GM18505 (cell line): ENCODE results near the gene KRTAP9-3.
"Not testable (repeated sequence)": the region's sequence is repeated elsewhere in the genome, so short reads cannot be mapped to it uniquely, and the experiment has no call there.

ENCODE experiments used
- ATAC-seq: cut with Tn5 transposase; IDR thresholded peaks from one replicate; pipeline ENCODE4 v1.9.1; 2021; ENCODE audit not compliant: unreplicated experiment
- POLR2A ChIP-seq: IDR thresholded peaks from 4 replicates; pipeline ENCODE4 v1.6.1; 2011; ENCODE audit warnings: borderline replicate concordance; ENCODE audit not compliant: insufficient read depth, insufficient read length; ENCODE audit errors: extremely low read depth

KRTAP9-3 gene

DNA sequence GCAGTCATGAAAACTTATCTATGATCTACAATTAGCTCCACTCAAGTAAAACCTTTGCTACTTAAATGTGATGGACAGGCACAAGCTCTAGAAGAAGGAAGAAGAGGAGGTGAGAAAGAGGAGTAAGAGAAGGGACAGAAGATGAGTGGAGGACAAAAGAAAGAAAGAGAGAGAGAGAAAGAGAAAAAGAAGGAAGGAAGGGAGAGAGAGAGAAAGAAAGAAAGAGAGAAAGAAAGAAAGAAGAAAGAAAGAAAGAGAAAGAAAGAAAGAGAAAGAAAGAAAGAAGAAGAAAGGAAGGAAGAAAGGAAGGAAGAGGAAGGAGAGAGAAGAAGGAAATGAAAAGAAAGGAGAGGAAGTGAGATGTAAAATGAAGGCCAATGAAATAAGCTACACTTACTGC, 2.2 kb upstream of the KRTAP9-3 start:
- no peak for TF ChIP-seq POLR2A
- ATAC-seq = no peak

DNA sequence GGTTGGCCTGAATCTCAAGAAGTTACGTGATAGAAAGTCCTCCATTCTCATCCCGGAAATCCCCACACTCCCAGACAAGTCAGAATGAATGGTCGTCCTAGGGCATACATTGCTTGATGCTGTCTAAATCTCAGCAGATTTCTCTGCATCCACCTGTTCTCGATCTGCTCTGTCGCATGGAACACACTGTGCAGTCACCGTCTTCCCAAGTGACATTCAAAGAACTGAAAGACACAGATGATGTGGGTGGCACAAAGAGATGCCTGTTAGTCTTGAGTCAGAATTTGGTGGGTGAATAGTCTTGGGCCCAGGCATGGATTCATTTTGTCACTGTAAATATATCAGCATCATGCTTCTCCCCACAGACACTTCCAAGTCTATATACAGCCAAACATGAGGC, 518 bp upstream of the KRTAP9-3 start:
- TF ChIP-seq POLR2A = no peak
- ATAC-seq = no peak

DNA sequence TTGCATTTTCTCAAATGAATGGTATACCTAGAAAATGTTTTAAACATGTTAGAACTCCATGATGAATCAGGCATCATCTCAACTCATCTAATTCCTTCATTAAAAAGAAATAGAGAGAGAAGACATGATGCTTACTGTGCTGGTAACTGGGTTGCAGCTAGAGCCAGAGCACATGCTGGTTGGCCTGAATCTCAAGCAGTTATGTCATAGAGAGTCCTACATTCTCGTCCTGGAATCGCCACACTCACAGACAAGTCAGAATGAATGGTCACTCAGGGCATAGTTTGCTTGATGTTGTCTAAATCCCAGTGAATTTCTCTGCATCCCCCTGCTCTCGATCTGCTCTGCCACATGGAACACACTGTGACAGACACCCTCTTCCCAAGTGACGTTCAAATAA, 4.9 kb downstream of the KRTAP9-3 start:
- not testable (repeated sequence) for ATAC-seq

DNA sequence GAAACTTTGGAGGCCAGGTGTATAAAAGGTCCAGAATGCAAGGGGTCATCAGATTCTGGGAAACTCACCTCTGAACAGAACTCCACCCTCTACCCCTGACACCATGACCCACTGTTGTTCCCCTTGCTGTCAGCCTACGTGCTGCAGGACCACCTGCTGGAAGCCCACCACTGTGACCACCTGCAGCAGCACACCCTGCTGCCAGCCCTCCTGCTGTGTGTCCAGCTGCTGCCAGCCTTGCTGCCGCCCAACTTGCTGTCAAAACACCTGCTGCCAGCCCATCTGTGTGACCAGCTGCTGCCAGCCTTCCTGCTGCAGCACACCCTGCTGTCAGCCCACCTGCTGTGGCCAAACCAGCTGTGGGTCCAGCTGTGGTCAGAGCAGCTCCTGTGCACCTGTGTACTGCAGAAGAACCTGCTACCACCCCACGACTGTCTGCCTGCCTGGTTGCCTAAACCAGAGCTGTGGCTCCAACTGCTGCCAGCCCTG, 5.7 kb downstream of the KRTAP9-3 start, which contains the start of gene KRTAP9-8:
Gene KRTAP9-8, plus strand, starts transcription at position 51 of the 489 bp plus-strand sequence. Its CDS starts 53 bp downstream, at position 104.
- not testable (repeated sequence) for ATAC-seq

DNA sequence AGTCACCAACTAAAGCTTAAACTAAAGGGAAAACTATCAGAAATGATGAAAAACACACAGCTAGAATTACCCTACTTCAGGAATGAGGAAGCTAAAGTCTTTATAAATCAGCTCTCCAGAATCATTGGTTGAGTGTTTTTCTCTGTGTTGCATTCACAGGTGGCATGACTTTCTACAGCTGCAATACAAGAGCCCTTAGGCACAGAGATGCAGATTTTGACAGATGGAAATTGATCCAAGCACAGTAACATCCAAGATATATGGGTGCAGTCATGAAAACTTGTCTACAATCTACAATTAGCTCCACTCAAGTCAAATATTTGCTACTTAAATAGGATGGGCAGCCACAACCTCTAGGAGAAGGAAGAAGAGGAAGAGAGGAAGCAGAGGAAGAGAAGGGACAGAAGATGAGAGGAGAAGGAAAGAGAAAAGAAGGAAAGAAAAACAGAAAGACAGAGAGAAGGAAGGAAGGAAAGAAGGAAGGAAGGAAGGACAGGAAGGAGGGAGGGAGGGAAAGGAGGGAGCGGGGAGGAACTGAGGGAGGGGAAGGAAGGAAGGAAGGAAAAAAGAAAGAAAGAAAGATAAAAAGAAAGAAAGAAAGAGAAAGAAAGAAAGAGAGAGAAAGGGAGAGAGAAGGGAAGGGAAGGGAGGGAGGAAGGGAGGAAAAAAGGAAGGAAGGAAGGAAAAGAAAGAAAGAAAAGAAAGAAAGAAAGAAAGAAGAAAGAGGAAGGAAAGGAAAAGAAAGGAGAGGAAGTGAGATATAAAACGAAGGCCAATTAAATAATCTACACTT, 14.9 kb downstream of the KRTAP9-3 start:
- not testable (repeated sequence) for ATAC-seq

DNA sequence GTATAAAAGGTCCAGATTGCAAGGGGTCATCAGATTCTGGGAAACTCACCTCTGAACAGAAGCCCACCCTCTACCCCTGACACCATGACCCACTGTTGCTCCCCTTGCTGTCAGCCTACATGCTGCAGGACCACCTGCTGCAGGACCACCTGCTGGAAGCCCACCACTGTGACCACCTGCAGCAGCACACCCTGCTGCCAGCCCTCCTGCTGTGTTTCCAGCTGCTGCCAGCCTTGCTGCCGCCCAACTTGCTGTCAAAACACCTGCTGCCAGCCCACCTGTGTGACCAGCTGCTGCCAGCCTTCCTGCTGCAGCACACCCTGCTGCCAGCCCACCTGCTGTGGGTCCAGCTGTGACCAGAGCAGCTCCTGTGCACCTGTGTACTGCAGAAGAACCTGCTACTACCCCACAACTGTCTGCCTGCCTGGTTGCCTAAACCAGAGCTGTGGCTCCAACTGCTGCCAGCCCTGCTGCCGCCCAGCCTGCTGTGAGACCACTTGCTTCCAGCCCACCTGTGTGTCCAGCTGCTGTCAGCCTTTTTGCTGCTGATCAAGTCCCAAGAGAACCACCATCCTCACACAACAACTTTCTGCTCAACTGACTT, 17.5 kb downstream of the KRTAP9-3 start, which contains the start of gene KRTAP9-4:
Gene KRTAP9-4, plus strand, starts transcription at position 51 of the 604 bp plus-strand sequence. Its CDS starts 34 bp downstream, at position 85.
- ATAC-seq = not testable (repeated sequence)

DNA sequence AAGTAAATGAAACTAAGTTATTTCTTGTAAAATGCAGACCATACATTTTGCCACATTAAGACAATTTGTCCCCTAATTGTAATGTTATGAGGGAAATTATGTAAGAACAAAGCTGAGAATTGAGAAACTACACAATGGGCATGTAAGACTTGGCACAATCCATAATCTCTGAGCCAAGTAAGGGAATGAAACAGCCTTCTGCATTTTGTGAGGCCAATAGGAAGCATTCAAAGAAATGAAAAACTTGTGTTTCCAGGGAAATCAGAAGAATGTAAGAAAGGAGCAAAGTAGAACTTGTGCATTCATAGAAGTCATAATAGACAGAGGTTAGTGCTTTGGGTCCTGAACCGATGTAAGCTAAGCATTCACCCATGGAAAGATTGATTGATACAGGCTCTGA, 19.0 kb downstream of the KRTAP9-3 start:
- no peak for ATAC-seq
- no peak for TF ChIP-seq POLR2A

DNA sequence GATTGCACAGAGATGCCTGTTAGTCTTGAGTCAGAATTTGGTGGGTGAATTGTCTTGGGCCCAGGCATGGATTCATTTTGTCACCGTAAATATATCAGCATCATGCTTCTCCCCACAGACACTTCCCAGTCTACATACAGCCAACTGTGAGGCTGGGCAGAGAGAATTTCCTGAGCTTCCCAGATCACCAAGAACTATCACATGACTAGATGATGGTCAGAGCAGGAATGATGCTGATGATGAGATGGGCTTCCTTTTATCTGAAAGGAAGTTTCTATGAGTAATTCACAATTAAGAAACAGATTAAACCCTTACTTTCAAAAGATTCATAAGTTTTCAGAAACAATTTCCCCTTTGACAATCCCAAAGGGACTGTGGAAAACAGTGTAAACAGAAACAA, 22.6 kb downstream of the KRTAP9-3 start:
- no peak for TF ChIP-seq POLR2A
- ATAC-seq = no peak

DNA sequence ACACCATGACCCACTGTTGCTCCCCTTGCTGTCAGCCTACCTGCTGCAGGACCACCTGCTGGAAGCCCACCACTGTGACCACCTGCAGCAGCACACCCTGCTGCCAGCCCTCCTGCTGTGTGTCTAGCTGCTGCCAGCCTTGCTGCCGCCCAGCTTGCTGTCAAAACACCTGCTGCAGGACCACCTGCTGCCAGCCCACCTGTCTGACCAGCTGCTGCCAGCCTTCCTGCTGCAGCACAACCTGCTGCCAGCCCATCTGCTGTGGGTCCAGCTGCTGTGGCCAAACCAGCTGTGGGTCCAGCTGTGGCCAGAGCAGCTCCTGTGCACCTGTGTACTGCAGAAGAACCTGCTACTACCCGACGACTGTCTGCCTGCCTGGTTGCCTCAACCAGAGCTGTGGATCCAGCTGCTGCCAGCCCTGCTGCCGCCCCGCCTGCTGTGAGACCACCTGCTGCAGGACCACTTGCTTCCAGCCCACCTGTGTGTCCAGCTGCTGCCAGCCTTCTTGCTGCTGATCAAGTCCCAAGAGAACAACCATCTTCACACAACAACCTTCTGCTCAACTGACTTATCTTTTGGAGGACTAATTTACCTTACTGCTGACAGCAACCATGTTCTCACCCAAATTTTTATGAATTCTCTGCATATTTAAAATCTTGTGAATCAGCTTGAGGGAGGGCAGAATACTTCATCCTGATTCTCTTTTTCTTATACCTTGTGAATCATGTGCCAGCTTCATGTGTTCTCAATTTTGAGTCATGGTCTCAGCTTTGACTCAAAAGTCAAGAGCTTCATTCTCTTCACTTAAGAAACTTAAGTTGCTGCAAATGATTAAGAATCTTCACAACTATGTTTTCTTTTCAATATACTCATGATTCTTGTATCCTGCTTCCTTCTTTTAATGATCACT, 23.4 kb downstream of the KRTAP9-3 start, which contains the start of gene KRTAP9-9:
Gene KRTAP9-9, plus strand, starts transcription at position 4 of the 910 bp plus-strand sequence.
- not testable (repeated sequence) for ATAC-seq

DNA sequence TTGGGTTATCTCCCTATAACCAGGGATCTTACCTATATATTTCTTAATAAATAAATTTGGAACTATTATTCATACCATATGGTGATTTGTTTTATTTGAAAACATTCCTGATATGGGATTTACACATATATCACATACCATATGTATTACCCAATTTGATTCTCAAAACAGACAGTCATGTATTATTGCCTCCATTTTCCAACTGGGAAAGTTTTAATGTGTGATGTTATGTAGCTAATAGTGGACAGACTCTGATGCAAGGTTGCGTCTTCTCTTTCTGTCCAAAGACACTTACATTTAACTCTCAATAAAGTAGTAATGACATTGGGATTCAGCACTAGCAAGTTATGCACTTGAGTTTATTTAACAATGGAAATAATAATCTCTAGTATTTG, 24.0 kb downstream of the KRTAP9-3 start:
- no peak for ATAC-seq
- TF ChIP-seq POLR2A = no peak

DNA sequence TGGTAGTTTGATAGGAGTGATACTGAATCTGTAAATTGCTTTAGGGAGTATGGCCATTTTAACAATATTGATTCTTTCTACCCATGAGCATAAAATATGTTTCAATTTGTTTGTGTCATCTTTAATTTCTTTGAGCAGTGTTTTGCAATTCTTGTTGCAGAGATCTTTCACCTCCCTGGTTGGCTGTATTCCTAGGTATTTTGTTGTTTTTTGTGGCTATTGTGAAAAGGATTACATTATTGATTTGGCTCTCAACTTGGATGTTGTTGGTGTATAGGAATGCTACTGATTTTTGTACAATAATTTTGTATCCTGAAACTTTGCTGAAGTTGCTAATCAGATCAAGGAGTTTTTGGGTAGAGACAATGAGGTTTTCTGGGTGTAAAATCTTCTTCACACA, 26.2 kb downstream of the KRTAP9-3 start:
- TF ChIP-seq POLR2A = no peak
- ATAC-seq = no peak

DNA sequence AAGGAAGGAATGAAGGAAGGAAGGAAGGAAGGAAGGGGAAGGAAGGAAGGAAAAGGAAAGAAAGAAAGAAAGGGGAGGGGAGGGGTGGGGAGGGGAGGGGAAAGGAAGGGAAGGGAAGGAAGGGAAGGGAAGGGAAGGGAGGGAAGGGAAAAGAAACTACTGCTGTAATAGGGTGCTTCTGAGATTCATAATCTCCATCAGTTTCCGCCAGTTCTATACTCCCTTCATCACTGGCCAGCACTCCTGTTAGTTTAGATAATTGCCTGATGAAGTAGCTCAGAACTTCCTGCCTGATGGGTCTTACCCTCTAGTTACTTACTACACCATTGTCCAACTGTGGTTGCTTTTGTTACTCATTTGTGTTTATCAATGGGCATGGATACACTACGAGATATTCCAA, 31.0 kb downstream of the KRTAP9-3 start:
- no peak for TF ChIP-seq POLR2A
- no peak for ATAC-seq

DNA sequence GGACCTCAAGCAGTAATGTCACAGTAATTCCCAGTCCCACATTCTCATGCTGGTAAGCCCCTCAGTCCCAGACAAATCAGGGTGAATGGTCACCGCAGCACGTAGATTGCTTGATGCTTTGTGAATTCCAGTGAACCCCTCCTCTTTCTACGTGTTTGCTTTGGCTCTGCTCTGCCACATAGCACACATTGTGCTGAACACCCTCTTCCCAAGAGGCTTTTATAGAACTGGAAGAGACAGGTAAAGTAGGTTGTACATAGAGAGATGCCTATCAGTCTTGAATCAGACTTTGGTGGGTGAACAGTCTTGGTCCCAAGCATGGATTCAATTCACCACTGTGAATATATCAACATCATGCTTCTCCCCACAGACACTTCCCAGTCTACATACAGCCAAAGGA, 32.4 kb downstream of the KRTAP9-3 start:
- no peak for TF ChIP-seq POLR2A
- ATAC-seq = no peak

DNA sequence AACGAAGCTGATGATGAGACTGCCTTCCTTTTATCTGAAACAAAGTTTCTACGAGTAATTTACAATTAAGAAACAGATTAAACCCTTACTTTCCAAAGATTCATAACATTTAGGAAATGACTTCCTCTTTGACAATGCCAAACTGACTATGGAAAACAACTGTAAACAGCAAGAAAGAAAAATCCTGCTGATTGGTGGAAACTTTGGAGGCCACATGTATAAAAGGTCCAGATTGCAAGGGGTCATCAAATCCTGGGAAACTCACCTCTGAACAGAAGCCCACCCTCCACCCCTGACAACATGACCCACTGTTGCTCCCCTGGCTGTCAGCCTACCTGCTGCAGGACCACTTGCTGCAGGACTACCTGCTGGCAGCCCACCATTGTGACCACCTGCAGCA, 32.8 kb downstream of the KRTAP9-3 start, which contains the start of gene KRTAP9-6:
Gene KRTAP9-6, plus strand, starts transcription at position 301 of the 400 bp plus-strand sequence. Its CDS starts 0 bp downstream, at position 301.
- ATAC-seq = no peak
- no peak for TF ChIP-seq POLR2A

DNA sequence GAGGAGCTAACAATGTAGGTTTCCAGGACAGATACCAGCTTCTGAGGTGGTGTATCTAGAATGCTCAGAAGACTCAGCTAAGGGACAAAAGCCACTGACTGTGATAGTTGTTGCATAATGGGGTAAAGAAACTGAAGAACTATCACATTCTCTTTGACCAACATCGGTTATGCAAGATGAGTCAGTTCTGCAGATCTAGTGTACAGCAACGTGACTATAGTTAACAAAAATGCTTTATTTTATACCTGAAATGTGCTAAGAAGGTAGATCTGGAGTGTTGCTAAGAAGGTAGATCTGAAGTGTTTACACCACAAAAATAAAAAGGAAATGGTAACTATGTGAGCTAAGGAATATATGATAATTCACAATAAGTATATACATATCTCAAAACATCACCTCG, 35.5 kb downstream of the KRTAP9-3 start:
- no peak for TF ChIP-seq POLR2A
- ATAC-seq = no peak

DNA sequence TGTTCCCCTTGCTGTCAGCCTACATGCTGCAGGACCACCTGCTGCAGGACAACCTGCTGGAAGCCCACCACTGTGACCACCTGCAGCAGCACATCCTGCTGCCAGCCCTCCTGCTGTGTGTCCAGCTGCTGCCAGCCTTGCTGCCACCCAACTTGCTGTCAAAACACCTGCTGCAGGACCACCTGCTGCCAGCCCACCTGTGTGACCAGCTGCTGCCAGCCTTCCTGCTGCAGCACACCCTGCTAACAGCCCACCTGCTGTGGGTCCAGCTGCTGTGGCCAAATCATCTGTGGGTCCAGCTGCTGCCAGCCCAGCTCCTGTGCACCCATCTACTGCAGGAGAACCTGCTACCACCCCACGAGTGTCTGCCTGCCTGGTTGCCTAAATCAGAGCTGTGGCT, 39.1 kb downstream of the KRTAP9-3 start:
- not testable (repeated sequence) for ATAC-seq
